OCI-LY7 (cell line): ENCODE results near the gene SRRM5.

ENCODE experiments used
- CTCF ChIP-seq: fragments of 200-600 bp; sonication (generic); conservative IDR thresholded peaks from 2 replicates; pipeline ENCODE4 v1.5.1; 2014; ENCODE audit warnings: mild to moderate bottlenecking, antibody characterized with exemption, low read length, moderate library complexity, mixed read lengths
- EZH2phosphoT487 ChIP-seq: fragments of 200-600 bp; sonication (generic); IDR thresholded peaks from 2 replicates; pipeline ENCODE4 v1.6.1; 2018; ENCODE audit warnings: low read depth, borderline replicate concordance, mild to moderate bottlenecking, mixed run types, antibody characterized with exemption, low read length, moderate library complexity, mixed read lengths

DNA sequence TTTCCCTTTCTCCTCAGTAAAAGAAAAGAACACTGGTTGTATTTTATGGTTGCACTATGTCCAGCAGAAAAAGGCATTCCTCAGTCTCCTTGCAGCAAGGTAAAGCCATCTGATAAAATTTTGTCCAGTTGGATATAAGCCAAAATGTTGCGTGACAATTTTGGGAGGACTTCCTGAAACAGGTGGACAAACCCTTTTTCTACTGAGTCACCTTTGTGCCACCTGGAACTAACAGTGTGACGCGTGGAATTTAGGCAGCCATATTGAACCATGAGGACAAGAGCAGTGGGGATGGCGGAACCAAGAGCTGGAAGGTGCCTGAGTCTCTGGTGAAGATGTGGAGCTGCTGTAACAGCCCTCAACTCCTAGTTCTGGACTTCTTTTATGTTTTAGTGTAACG lies 19.6 kb downstream of the SRRM5 start:
- TF ChIP-seq CTCF (no peak), EZH2phosphoT487 (no peak)
